Muscle of back (tissue), 13 donors: Measurements from ENCODE around the gene OR2A42. TPM values are rescaled to one million over a fixed set of nuclear protein-coding genes. Genes with fewer than 3 reads are reported as not detected.
"Not testable (repeated sequence)": the region's sequence is repeated elsewhere in the genome, so short reads cannot be mapped to it uniquely, and the experiment has no call there.

ENCODE experiments used
- DNase-seq, 3 donors: peaks; one replicate each; pipeline versions ENCODE4 v3.0.0 to v3.0.0-alpha.2; 2013
- long read RNA-seq, 9 donors: transcript quantifications; one replicate each; lab custom pipeline, GENCODE V29; 2026
- polyA plus RNA-seq, 10 donors: library from polyadenylated mRNA; unstranded; fragments of 120-200 nt; gene quantifications; one replicate each; pipeline ENCODE4 v1.2.1, GENCODE V29; 2013; ENCODE audit not compliant: insufficient read length in 10 of 10

The OR2A42 gene
- under 1 TPM; 0.19 to 0.85 (median 0.37) TPM for polyA plus RNA-seq
- long read RNA-seq, donor 1, partial matches to known transcripts, result 0 of 1 reads
- long read RNA-seq, donor 1, other reads (novel, unspliced or antisense), result 0 of 1 reads
- long read RNA-seq, donor 2, result 0 reads
- long read RNA-seq, donor 3, result 0 reads
- long read RNA-seq, donor 4, result 0 reads
- long read RNA-seq, donor 5, result 0 reads
- long read RNA-seq, donor 6, result 0 reads
- long read RNA-seq, donor 7, result 0 reads
- long read RNA-seq, donor 8, result 0 reads
- long read RNA-seq, donor 9, result 0 reads

DNA sequence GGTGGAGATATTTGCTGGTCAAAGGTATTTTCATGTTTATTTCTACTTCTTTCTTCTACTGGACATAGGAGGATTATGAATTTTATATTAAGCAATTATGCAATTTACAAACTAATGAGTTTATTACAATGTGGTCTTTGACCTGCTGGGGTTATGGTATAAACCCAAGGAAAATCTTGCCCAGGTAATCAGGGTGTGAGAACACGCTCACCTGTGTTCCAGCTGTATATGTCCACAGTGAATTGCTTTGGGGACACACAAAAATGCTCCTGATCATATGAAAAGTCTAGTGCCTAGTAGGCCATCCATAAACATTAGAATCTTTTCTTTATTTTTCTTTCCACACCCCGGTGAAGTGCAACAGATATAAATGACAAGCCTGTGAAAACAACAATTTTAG is at the start of gene OR2A42:
TSS of gene OR2A42 (minus strand) at position 241 of the 400 bp plus-strand sequence. CDS start 6,762 bp downstream, outside the sequence.
- DNase-seq, result not testable (repeated sequence)

DNA sequence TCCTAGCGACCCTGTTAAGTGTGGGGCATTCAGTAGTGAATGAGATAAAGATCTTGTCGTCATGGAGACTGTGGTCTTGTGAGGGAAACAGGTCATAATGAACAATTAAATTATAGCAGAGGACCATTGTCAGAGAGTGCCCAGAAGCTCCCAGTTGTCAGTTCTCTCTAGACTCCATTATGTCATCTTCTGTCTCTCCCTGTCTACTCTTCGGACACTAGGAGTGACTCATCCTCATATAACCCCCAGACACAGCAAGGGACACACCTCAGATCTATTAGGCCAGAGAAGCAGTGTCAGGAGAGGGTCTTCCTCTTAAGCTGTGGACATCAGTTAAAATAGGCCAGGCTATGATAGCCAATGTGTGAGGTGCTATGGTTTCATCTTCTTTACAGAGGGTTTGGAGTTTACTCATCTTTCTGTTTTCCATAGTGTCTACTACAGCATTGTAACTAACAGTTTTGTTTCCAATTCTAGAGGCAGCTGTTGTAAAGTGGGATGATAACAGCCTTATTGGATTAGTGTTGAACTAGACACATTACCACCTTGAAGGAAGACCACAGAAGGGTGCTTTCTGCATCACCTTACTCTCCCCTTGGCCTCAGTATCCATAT is 47.9 kb upstream of the OR2A42 start:
- not testable (repeated sequence) for DNase-seq

GRCh38 chr7:144283716-144284115 is 44.3 kb upstream of the OR2A42 start:
- DNase-seq, result not testable (repeated sequence)

- not testable (repeated sequence) for DNase-seq
Observed at GRCh38 chr7:144282490-144282889, 43.1 kb upstream of the OR2A42 start.

GRCh38 chr7:144281981-144282380 is 42.6 kb upstream of the OR2A42 start:
- DNase-seq, result not testable (repeated sequence)

DNA sequence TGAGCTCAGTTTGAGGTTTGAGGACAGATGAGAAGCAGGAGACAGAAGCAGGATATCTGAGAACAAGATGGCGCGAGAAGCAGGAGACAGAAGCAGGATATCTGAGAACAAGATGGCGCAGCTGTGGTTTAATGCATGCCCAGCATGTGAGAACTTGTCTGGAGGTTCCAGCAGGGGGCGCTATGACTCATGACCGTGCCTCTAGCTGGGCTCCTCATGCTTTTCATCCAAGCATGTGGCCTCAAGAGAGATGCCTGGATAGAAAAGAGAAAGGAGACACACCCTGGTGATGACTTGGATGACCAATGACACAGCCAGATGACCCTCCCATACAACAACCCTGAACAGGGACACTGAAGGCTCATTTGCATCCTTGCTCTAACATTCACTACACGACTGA is 40.6 kb upstream of the OR2A42 start:
- not testable (repeated sequence) for DNase-seq

- not testable (repeated sequence) for DNase-seq
Observed at GRCh38 chr7:144275281-144275680, 35.9 kb upstream of the OR2A42 start.

DNA sequence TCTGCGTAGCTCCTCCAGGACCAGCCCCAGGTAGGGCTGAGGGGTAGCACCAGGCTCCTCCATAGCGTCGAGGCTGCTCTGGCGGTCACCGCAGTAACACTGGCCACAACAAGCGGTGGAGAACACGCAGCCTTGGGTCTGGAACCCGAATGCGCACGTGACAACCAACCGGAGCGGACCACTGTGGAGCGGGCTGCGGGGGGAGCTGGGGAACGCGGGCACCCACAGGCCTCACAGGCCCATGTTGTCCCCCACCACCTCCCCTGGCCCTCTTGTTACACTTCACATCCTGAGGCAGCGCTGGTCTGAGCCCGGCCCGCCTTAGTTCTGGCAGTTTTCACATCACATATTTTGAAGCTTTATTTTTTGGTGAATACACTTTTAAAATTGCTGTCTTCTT is 29.8 kb upstream of the OR2A42 start, which contains the start of gene CTAGE8:
TSS of gene CTAGE8 (minus strand) at position 101 of the 400 bp plus-strand sequence. CDS start at position 63, 38 bp downstream.
- not testable (repeated sequence) for DNase-seq

DNA sequence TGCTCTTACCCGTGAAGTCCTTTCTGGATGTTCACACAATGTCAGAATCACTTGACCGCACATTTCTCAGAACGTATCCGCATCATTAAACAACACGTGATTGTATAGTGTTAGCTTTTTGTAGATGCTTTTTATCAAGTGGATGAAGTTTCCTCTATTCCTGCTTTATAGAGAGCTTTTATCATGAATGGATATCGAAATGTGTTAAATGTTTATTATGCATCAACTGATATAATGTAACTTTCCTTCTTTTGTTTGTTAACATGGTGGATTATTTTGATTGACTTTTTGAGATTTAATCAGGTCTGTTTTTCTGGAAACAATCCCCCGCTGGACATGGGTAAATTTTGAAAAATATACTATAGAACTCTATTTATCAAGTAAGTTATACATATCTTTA is 25.3 kb upstream of the OR2A42 start, which contains the start of gene OR2A7:
TSS of gene OR2A7 (minus strand) at position 101 of the 400 bp plus-strand sequence. CDS start 5,164 bp downstream, outside the sequence.
- DNase-seq, result not testable (repeated sequence)

DNA sequence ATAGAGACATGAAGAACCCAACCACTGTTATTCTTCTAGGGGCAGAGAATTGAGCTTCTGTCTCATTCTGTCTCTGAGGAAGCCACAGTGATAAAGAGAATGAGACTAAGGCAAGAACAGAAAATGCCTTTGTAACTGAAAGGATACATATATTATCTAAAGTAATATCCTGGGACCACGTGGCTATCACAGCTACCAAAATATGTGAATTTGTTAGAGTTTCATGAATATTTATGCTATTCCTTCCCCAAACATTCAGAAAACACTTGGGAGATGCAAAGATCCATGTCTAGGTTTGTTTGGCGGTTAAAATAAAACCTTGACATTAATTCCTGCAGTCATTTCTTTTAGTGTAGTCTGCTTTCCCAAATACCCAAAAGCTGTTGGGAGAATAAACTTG is 22.7 kb upstream of the OR2A42 start:
- DNase-seq, result not testable (repeated sequence)

- not testable (repeated sequence) for DNase-seq
Observed at GRCh38 chr7:144259067-144259466, 19.7 kb upstream of the OR2A42 start.

- no peak for DNase-seq
Observed at GRCh38 chr7:144256112-144256511, 16.7 kb upstream of the OR2A42 start.

DNA sequence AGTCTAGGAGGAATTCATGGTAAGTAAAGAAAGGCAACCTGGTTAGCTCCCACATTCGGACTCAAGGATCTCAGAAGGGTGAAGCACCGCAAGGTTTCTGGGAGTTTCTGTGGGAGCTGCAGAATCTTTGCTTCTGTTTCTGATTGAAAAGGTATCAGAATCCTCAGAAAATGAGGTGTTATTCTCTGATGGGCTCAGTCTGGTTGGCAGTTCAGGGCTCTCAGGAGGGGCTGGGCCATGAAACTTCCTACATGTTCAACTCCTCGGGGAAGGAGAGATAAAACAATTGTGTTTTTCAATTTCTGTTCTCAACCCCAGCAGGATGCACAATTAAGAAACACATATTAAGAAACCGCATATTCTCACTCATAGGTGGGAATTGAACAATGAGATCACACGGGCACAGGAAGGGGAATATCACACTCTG is 16.1 kb upstream of the OR2A42 start:
- no peak for DNase-seq

GRCh38 chr7:144252307-144252706 is 12.9 kb upstream of the OR2A42 start:
- not testable (repeated sequence) for DNase-seq

- DNase-seq, result not testable (repeated sequence)
Observed at GRCh38 chr7:144247674-144248330, 8.4 kb upstream of the OR2A42 start.

- DNase-seq, result not testable (repeated sequence)
Observed at GRCh38 chr7:144246967-144247366, 7.6 kb upstream of the OR2A42 start.

- DNase-seq, result not testable (repeated sequence)
Observed at GRCh38 chr7:144245372-144245771, 6.0 kb upstream of the OR2A42 start.

DNA sequence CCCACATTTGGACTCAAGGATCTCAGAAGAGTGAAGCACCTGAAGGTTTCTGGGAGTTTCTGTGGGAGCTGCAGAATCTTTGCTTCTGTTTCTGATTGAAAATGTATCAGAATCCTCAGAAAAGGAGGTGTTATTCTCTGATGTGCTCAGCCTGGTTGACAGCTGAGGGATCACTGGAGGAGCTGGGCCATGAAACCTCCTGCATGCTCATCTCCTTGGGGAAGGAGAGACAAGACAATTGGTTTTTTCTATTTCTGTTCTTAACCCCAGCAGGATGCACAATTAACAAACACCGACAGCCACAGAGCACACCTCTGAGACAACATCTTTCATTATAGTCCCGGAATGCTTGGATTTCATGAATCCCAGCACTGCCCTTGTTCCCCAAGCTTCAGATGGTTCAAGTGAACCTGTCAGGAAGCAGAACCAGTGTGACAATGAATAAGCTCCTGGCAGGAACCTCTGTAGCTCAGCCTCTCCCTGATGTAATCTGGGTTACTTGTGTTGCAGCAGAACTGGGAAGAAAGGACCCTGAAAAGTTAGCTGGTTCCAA is 799 bp downstream of the OR2A42 start:
- DNase-seq, result not testable (repeated sequence)

DNA sequence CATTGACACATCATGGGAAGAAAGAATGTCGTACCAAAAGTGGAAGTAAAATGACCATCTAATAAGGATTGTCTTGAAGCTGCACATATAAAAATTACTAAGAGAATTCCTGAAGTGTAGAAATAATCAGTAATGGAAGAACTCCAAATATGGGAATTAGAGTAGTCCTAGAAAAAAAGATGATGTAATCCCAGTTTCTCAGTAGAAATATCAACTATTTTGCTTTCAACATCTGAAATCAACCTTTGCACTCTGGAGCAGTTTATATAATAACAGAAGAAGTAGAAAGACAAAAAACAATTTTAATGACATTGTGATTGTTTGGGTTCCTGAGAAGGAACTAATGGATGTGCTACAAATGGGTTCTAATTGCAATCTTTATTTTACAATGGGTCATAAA is 6.4 kb downstream of the OR2A42 start:
- not testable (repeated sequence) for DNase-seq

DNA sequence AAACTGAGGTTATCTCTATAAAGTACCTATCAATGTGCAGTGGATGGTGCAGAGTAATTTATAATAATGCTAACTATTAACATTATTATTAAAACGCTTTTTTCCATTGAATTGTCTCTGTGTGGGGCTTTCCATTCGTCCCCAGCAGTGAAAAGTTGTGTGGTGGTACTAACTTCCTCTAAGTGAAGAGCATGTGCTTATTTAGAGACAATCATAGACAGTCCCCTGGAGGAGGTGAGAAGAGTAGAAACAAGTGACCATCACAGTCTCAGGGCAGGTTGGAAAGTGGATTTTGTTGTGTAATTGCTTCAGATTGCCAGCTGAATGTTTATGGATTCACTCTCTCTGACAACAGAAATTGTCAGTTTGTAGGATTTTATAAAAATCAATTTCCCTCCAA is 8.4 kb downstream of the OR2A42 start:
- DNase-seq, result not testable (repeated sequence)

- DNase-seq, result not testable (repeated sequence)
Observed at GRCh38 chr7:144228810-144229209, 10.6 kb downstream of the OR2A42 start.

DNA sequence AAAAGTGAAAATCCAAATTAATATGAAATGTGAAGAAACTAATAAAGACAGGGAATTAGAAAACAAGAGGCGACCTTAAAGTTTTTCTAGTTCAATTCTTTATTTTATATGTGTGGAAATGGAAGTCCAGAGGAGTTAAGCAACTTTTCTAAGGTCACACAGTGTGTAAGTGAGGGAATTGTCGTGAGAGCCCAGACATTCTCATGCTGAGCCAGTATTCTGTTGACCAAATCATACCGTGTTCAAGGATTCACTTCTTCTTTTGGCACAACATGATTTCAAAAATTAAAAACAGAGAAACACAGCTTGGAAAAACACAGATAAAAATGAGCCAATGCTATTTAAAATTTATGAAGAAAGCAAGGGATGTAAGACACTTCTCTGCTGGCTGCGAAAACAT is 12.5 kb downstream of the OR2A42 start:
- DNase-seq, result not testable (repeated sequence)
